Left lung (tissue), 10 donors: Measurements from ENCODE around the gene MICU2. TPM values are rescaled to one million over a fixed set of nuclear protein-coding genes. Genes with fewer than 3 reads are reported as not detected.

Experiments
- ATAC-seq: fragments of 200-7000 bp; cut with Tn5 transposase; one replicate; pipeline ENCODE4 v1.9.1; 2020; ENCODE audit warnings: moderate library complexity
- DNase-seq, 4 donors: peaks; one replicate each; pipeline ENCODE4 v3.0.0-alpha.2; 2013 to 2020
- H3K27ac ChIP-seq, 2 donors: fragments of 200-600 bp; sonication (generic) in 1 of 2; one replicate each; pipeline versions ENCODE4 v1.5.0 to v1.8.0; 2020 to 2021
- H3K27me3 ChIP-seq, 2 donors: fragments of 200-600 bp; sonication (generic) in 1 of 2; one replicate each; pipeline versions ENCODE4 v1.5.0 to v1.8.0; 2020 to 2021
- H3K36me3 ChIP-seq, 2 donors: fragments of 200-600 bp; sonication (generic) in 1 of 2; one replicate each; pipeline versions ENCODE4 v1.5.0 to v1.8.0; 2020 to 2021
- H3K4me1 ChIP-seq, 2 donors: fragments of 200-600 bp; one replicate each; pipeline ENCODE4 v1.8.0; 2021
- H3K4me3 ChIP-seq, 2 donors: fragments of 200-600 bp; sonication (generic) in 1 of 2; one replicate each; pipeline versions ENCODE4 v1.5.0 to v1.8.0; 2020 to 2021; ENCODE audit warnings: mild to moderate bottlenecking in 1 of 2
- H3K9me3 ChIP-seq, 2 donors: fragments of 200-600 bp; sonication (generic) in 1 of 2; one replicate each; pipeline versions ENCODE4 v1.5.0 to v1.8.0; 2020 to 2021
- CTCF ChIP-seq, 2 donors: fragments of 200-600 bp; sonication (generic) in 1 of 2; IDR thresholded peaks; one replicate each; pipeline versions ENCODE4 v1.5.0 to v1.8.0; 2021; ENCODE audit warnings: antibody characterized with exemption in 2 of 2
- intact Hi-C, 2 donors: fragments of 100-400 bp; cut with DNase I; formaldehyde crosslinking; loops; one replicate each; pipeline versions ENCODE4 v1.11.2 to v1.14.2; 2022
- polyA plus RNA-seq, 6 donors: library from polyadenylated mRNA; unstranded; fragments of 120-200 nt; gene quantifications; one replicate each; pipeline ENCODE4 v1.2.1, GENCODE V29; 2013; ENCODE audit not compliant: insufficient read length in 6 of 6
- total RNA-seq, 2 donors: library from RNA; stranded (reverse); fragmentation: NEBNext Ultra II Directional; extraction: Animal tissue kit (Norgen Biotek cat#: 25700); gene quantifications; one replicate each; pipeline ENCODE4 v1.2.1, GENCODE V29; 2021
- donor health status: DM: no; HTN: yes; CAD: no.
- donor health status: DM: no; HTN: no; CAD: no.

The MICU2 gene
- total and polyA plus RNA-seq, 8 donors = 32.4 to 96.7 (median 76.4) TPM

GRCh38 chr13:21613791-21614190, 9.8 kb upstream of the MICU2 start:
- no peaks in the 10 kb centered on the region for H3K9me3 ChIP-seq
- peaks cover 0 to 7% of the 10 kb centered on the region in 2 donors for H3K4me1 ChIP-seq
- no peak for ATAC-seq
- DNase-seq = no peak
- peaks cover 0 to 8% of the 10 kb centered on the region in 2 donors for H3K27me3 ChIP-seq
- intact Hi-C loops = no loop called here
- H3K4me3 ChIP-seq = no peak overlapping the region
- no peak overlapping the region for H3K27ac ChIP-seq
- no peak for TF ChIP-seq CTCF (IDR thresholded peaks at IDR 0.05)
- H3K36me3 ChIP-seq = no peaks in the 10 kb centered on the region

- H3K4me3 ChIP-seq = no peak overlapping the region
- DNase-seq (no peak), ATAC-seq (no peak)
- intact Hi-C loops = no loop called here
- no peaks in the 10 kb centered on the region for H3K9me3 ChIP-seq
- TF ChIP-seq CTCF (IDR thresholded peaks at IDR 0.05) = no peak
- no peak overlapping the region for H3K27ac ChIP-seq
- H3K36me3 ChIP-seq = no peaks in the 10 kb centered on the region
- peaks cover 0 to 22% of the 10 kb centered on the region in 2 donors for H3K27me3 ChIP-seq
- H3K4me1 ChIP-seq = peaks cover 0 to under 1% of the 10 kb centered on the region in 2 donors
These were observed 7.4 kb upstream of the MICU2 start for GRCh38 chr13:21611385-21611784.

GRCh38 chr13:21610687-21611086, 6.7 kb upstream of the MICU2 start:
- H3K9me3 ChIP-seq = no peaks in the 10 kb centered on the region
- no peaks in the 10 kb centered on the region for H3K36me3 ChIP-seq
- TF ChIP-seq CTCF (IDR thresholded peaks at IDR 0.05) = no peak
- intact Hi-C loops = no loop called here
- H3K4me1 ChIP-seq = no peaks in the 10 kb centered on the region
- DNase-seq = no peak
- H3K4me3 ChIP-seq = no peak overlapping the region
- H3K27ac ChIP-seq = no peak overlapping the region
- H3K27me3 ChIP-seq = peaks cover 0 to 23% of the 10 kb centered on the region in 2 donors
- ATAC-seq = no peak

- H3K4me1 ChIP-seq = no peaks in the 10 kb centered on the region
- intact Hi-C loops = no loop called here
- H3K27me3 ChIP-seq = peaks cover 0 to 26% of the 10 kb centered on the region in 2 donors
- ATAC-seq (no peak), DNase-seq (no peak)
- no peaks in the 10 kb centered on the region for H3K36me3 ChIP-seq
- H3K27ac ChIP-seq = no peak overlapping the region
- H3K9me3 ChIP-seq = no peaks in the 10 kb centered on the region
- H3K4me3 ChIP-seq = no peak overlapping the region
- no peak for TF ChIP-seq CTCF (IDR thresholded peaks at IDR 0.05)
These were observed 5.0 kb upstream of the MICU2 start for GRCh38 chr13:21608961-21609360.

- Histone ChIP-seq H3K4me1 (peaks cover 0 to 12% of the 10 kb centered on the region in 2 donors), H3K36me3 (no peaks in the 10 kb centered on the region), H3K4me3 (no peak overlapping the region), H3K9me3 (no peaks in the 10 kb centered on the region), H3K27ac (no peak overlapping the region), H3K27me3 (peaks cover 0 to 26% of the 10 kb centered on the region in 2 donors)
- intact Hi-C loops = no loop called here
- DNase-seq (no peak), ATAC-seq (no peak)
- no peak for TF ChIP-seq CTCF (IDR thresholded peaks at IDR 0.05)
These were observed 2.8 kb upstream of the MICU2 start for GRCh38 chr13:21606796-21607195.
